HG02970 (cell line): ENCODE results near the gene TBX4.
"Not testable (repeated sequence)": the region's sequence is repeated elsewhere in the genome, so short reads cannot be mapped to it uniquely, and the experiment has no call there.

Experiments used
- ATAC-seq: cut with Tn5 transposase; IDR thresholded peaks from one replicate; pipeline ENCODE4 v1.9.1; 2021; ENCODE audit warnings: mild to moderate bottlenecking, moderate library complexity, moderate number of reproducible peaks; ENCODE audit not compliant: unreplicated experiment, low FRiP score

The TBX4 gene

DNA sequence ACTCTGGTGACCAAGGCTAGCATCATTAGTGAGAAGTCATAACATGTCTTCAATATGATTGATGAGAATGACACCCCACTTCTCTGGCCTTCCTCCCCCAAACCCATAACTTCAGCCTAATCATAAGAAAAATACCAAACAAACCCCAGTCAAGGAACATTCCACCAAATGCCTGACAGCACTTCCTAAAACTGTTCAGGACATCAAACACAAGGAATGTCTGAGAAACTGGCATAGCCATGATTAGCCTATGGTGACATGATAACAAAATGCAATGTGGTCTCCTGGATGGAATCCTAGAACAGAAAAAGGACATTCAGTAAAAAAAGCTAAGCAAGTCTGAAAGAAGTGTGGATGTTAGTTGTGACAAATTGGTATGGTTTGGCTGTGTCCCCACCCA, 24.7 kb upstream of the TBX4 start:
- ATAC-seq: no peak

- no peak for ATAC-seq
Observed at GRCh38 chr17:61429274-61429673, 22.9 kb upstream of the TBX4 start.

- not testable (repeated sequence) for ATAC-seq
Observed at GRCh38 chr17:61429831-61430230, 22.4 kb upstream of the TBX4 start.

DNA sequence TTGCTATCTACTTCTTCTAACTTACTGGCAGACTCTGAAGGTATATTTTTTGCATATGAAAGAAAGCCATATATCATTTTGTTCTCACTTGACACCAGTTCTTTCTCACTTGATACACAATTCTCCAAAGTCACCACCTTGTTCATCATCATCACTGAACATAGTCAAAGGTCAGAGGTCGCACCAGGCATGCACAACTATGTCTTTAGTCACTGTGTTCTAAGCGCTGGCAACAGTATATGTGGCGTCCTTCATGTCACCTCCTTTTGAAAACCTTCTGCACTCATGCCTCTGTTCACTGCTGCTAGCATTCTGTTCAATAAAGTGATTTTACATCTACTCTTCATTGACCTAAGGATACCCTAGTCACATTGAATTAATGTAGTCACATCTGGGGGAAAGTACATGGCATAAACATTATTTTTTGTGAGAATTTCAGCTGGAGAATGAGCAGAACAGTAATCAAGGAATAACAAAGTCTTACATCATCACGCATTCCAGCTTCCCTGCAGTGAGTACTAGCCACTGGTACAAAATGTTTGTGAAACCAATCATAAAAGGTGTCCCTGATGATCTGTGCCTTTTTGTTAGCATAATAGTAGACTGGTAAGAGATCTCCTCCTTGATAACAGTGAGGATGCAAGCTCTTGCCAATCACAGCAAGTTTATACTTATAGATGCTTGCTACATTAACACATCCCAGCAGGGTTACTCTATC, 20.5 kb upstream of the TBX4 start:
- no peak for ATAC-seq

- no peak for ATAC-seq
Observed at GRCh38 chr17:61436273-61436672, 15.9 kb upstream of the TBX4 start.

GRCh38 chr17:61436995-61437704, 15.1 kb upstream of the TBX4 start:
- no peak for ATAC-seq

DNA sequence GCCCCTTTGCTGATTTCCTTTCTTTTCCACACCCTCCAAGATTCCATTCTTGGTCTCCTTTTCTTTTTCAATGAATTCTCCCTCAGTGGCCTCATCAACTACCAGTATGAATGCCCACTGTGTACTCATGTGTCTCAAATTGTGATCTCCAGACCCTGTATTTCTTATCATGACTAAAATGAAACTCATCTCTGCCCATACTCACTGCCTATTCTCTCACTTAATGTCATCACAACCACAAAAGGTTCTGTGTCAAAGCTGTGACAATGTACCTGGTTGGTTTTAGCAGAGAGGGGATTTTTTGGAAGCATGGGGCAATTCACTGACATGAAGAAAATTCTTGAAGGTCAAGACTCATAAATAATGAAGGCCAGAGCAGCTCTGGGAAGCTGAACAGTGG, 11.5 kb upstream of the TBX4 start:
- ATAC-seq: no peak

DNA sequence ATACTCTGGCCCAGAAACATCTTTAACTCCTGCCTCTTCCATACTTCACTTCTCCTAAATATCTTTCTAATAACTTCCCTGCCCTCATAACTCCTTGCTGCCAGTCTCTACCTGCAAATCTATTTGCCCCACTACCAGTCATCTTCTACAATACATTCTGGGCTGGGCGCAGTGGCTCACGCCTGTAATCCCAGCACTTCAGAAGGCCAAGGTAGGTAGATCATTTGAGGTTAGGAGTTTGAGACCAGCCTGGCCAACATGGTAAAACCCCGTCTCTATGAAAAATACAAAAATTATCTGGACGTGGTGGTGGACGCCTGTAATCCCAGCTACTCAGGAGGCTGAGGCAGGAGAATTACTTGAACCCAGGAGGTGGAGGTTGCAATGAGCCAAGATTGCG, 10.7 kb upstream of the TBX4 start:
- not testable (repeated sequence) for ATAC-seq

DNA sequence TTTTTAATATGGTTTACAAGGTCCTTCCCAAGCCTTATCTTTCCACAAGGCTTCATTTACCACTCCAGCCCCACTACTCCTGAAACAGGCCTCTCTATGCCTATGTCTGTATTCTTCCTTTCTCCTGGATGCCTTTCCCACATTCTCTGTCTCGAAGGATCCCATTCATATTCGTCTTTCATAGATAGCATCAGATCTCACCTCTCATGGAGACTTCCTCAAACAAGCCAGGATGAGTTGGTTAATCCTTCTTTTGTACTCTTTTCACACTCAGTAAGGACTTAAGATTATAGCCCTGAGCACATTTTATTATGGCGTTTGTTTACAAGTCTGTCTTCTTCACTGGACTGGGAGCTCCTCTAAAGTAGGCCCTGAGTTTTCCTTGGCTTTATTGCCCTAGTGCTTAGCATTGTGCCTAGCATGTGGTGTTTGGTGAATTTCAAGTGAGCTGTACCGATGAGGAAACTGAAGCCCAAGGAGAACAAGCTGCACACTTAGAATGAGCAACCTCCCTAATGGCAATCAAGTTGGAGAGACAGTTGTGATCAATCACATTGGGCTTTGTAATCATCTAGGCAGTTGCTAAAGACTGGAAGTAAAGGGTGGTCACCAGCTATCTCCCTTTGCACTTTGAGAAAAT, 10.0 kb upstream of the TBX4 start:
- ATAC-seq: no peak

- ATAC-seq: no peak
Observed at GRCh38 chr17:61442878-61443474, 9.2 kb upstream of the TBX4 start.

GRCh38 chr17:61443475-61443882, 8.7 kb upstream of the TBX4 start:
- no peak for ATAC-seq

DNA sequence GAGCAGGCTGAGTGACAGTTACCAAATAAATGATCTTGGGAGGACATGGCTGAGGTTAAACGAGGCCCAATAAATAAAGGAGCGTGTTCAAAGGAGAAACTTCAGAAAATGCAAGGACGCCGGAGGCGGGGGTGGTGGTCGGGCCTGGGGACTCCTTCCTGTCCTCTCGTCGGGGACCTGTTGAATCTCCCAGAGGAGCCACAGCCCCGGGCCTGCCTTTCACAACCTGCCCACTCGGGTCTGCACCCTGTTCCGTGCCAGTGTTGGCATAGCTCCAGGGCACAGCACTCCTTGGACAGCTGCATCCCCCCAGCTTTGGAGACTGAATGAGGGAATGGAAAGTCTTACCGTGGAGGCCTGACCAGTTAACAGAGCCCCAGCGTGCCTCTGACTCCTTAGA, 8.1 kb upstream of the TBX4 start:
- ATAC-seq: no peak

DNA sequence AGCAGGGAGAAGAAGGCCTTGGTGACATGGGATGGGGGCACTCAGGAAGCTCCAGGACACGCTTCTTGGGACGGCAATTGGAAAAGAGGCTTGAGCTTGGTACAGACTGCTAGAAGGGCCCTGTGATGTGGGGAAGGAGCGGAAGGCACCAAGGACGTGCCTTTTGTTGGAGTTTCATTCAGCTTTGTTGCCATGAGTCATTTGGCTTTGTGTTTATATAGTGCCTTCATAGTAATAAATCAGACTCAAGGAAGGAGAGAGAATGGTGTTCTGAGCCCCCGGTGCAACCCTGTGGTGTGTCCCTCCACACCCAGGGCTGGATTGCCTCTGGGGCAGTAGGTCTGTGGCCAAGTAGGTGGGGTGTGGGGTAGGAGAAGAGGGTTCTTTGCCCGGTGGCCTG, 7.4 kb upstream of the TBX4 start:
- ATAC-seq: no peak

- no peak for ATAC-seq
Observed at GRCh38 chr17:61447358-61447757, 4.9 kb upstream of the TBX4 start.

DNA sequence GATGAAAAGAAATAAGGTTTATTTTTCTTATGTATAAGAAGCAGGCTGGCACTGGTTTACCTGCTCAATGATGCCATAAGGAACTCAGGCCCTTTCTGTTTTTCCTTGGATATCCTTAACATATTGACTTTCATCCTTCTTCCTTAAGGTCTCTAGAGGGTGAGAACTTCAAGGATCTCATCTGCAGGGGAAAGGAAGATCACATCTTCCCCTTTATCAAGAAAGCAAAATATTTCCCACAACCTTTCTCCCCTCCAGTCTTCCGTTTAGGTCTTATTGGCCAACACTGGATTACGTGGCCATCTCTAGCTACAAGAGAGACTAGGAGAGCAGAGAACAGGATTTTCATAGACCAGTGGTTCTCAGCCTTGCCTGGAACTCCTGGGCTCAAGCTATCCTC, 4.2 kb upstream of the TBX4 start:
- no peak for ATAC-seq

- not testable (repeated sequence) for ATAC-seq
Observed at GRCh38 chr17:61449140-61449539, 3.1 kb upstream of the TBX4 start.

DNA sequence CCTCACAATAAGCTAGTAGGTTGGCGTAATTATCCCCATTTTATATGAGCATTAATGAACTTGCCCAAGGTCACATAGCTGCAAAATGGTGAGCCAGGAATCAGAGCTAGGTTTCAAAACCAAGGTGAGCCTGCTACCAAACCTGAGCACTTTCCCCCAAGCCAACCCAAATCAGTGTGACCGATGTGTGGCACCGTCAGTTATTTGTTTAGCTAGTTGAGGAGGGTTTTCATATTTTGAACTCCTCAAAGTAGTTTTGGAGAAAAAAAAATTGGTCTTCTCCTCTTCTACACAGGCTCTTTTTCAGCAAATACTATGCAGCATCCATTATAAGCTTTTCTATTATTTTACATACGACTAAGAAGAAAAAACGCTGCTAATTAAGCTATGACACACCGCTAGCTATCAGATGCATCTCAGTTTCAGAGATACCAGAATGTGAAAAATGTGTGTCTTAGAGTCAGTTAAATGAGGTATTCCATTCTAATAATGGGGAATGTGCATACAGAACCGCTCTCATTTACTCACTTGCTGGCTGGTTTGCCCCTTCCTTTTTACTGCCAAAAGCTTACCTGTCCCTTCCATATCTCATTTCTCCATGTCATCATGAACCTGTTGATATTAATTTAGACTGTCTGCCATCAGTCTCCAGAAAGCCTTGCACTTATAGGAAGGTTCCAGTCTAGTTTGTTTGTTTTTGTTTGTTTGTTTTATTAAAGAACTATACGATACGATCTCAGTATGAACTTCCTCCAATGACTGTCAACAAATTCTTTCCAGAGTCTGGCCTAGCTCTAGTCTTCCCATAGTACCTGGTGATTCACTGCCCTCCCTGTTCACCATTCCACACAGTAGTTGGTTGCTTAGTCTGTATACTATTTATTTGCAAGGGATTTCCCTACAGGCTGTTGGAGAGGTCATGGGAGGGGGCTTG, 2.2 kb upstream of the TBX4 start:
- ATAC-seq: no peak

GRCh38 chr17:61450641-61451537, 1.3 kb upstream of the TBX4 start:
- no peak for ATAC-seq
